GM20000 (cell line): ENCODE results near the gene PRDM16.

Experiments used
- DNase-seq: peaks from one replicate; pipeline ENCODE4 v3.0.0; 2012; ENCODE audit warnings: low spot score
- TF ChIP-seq, protein P1 (sequence below): IDR thresholded peaks from 2 replicates; pipeline ENCODE4 v1.5.1; 2012; ENCODE audit warnings: mild to moderate bottlenecking, control low read depth; ENCODE audit errors: extremely low read depth, missing control alignments

PRDM16 gene

DNA sequence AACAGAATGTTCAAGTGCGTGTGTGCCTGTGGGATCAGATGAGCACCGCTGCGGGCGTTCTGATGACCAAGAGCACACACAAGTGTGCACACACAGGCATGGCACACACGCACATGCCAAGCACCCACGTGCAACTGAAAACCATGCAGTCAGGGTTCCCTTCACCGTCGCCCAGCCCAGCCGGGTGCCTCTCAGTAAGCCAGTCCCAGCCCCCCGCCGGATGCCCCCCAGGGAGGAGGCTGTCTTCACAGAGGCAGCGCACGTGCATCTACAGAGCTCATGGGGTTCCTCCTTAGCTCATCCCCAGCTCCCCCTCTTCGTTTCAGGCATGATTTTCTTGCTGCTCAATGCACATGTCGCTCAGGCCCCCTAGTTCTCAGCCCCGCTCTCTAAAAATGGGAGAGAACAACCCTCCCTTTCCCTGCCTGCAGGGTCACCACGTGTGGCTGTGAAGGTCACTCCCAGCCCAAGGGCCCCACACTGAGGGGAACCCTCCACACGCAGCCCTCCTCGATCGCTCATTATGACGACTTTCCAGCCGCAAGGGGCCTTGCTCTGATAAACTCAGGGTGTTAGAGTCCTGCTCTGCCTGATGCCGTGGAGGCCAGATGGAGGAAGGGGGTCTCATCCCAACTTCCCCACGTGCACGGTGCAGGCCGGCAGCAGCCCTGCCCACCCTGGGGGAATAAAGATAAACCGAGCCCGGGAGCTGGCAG lies 355.1 kb downstream of the PRDM16 start:
- TF ChIP-seq, protein P1, sequence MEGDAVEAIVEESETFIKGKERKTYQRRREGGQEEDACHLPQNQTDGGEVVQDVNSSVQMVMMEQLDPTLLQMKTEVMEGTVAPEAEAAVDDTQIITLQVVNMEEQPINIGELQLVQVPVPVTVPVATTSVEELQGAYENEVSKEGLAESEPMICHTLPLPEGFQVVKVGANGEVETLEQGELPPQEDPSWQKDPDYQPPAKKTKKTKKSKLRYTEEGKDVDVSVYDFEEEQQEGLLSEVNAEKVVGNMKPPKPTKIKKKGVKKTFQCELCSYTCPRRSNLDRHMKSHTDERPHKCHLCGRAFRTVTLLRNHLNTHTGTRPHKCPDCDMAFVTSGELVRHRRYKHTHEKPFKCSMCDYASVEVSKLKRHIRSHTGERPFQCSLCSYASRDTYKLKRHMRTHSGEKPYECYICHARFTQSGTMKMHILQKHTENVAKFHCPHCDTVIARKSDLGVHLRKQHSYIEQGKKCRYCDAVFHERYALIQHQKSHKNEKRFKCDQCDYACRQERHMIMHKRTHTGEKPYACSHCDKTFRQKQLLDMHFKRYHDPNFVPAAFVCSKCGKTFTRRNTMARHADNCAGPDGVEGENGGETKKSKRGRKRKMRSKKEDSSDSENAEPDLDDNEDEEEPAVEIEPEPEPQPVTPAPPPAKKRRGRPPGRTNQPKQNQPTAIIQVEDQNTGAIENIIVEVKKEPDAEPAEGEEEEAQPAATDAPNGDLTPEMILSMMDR = no peak
- no peak for DNase-seq

DNA sequence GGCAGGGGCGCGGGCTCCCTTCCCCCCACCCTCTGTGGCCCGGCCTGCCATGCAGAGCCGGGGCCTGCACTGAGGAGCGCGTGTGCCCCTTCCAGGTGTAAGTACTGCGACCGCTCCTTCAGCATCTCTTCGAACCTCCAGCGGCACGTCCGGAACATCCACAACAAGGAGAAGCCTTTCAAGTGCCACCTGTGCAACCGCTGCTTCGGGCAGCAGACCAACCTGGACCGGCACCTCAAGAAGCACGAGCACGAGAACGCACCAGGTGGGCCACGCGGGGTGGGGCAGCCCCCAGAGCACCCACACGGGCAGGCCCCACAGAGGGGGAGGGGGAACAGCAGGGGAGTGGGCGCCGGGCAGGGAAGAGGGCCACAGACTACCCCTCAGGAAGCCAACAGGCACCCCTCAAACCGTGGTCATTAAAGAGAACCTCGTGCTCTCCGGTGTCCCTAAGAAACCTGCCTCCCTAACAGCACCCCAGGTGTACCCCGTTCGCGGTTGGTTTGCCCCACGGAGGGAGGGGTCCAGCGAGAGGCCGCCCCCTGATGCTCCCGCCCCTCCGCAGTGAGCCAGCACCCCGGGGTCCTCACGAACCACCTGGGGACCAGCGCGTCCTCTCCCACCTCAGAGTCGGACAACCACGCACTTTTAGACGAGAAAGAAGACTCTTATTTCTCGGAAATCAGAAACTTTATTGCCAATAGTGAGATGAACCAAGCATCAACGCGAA lies 356.6 kb downstream of the PRDM16 start:
- no peak for DNase-seq
- TF ChIP-seq, protein P1 = no peak

DNA sequence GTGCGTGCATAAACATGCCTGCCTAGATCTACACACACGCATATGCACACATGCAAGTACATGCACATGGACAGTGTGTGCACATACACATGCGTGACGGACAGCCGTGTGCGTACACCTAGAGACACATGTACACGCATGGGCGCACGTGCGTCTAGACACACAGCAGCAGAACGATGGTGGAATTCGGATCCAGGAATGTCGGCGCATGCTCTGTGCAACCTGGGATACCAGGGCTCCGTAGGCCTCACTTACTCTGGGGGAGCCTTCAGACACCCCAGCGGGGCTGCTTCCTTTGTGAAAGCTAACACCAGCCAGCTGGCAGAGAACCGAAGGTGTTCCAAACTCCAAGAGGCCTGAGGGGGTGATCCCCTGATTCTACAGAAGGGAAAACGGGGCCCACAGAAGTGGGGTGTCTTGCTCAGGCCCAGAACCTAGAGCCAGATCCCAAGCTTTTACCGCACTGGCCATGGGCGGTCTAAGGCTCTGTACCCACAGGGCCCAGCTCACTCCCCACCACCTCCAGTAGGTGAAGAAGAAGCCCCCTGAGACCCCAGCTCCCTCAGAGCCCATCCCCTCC lies 358.0 kb downstream of the PRDM16 start:
- TF ChIP-seq, protein P1 = no peak
- no peak for DNase-seq

DNA sequence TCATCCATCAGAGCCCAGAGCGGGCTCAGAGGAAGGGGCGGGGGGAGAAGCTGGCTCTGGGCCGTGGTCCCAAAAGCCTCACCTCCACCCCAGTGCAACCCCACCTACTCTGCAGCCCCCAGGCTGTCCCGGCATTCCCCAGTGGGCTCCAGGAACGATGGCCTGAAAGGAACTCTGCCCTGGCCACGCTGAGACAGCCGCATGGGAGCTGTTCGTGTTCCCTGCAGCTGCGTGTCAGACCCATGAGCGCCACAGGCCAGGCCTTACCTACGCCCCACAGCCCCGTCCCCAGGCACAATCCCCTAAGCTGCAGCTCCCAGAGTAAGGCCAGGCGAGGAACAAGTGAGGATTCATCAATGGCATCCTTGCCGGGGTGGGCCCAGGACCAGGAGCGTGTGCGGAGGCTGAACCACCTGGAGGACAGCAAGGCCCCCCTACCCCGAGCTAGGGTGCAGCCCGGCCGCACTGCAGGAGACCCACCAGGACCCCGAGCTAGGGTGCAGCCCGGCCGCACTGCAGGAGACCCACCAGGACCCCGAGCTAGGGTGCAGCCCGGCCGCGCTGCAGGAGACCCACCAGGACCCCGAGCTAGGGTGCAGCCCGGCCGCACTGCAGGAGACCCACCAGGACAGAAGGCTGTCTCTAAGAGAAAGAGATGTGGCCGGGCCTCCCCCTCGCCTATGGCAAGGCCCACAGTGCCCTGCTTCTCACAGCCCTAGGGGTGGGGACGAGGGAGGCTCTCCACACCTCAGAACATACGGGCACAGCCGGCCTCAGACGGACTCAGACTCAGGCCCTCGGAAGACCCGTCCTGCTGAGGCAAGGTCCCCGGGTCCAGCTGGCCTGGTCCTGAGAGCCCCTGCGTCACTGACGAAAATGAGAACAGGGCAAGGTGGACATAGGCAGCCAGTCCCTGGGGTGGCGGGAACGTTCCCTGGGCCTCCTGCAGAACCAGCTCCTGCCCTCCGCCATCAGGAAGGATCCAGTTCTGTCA lies 359.0 kb downstream of the PRDM16 start:
- TF ChIP-seq, protein P1 = no peak
- no peak for DNase-seq

DNA sequence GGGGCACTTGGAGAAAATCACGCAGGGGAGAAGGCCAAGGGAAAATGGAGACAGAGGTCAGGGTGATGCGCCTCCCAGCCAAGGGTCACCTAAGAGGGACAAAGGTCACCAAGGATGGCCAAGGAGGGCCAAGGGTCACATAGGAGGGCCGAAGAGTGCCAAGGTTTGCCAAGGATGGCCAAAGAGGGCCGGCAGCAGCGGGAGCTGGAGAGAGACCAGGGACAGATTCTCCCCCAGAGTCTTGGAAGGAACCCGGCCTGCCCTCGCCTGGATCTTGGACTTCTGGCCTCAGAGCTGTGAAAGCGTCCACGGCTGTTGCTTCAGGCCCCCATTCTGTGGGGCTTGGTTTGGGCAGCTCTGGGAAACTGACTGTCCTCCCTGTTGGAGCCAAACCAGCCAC lies 359.9 kb downstream of the PRDM16 start:
- TF ChIP-seq, protein P1 = no peak

DNA sequence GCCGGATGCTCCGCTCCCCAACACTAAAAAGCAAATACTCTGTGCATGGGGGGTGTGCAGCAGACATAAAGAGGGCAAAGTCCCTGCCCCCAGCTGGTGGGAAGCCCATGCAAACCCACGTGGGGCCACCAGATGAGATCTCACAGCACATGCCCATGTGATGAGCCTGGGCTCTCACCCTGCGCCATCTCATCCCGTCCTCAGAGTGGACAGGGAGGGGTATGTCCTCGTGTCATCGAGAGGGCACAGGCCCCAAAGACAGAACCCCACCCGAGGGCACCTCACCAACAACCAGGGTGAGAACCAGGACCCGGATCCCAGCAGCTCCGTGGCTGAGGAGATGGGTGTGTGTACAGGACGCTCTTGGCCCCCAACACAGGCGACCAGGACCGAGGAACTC lies 360.3 kb downstream of the PRDM16 start:
- TF ChIP-seq, protein P1 = no peak
- DNase-seq = no peak

More for the DNA sequence above, 359.9 kb downstream of the PRDM16 start:
- DNase-seq = no peak
